Transverse colon (tissue), 4 donors: ENCODE measurements around the gene EIF4B. TPM values are rescaled to one million over a fixed set of nuclear protein-coding genes. Genes with fewer than 3 reads are reported as not detected.

Experiments
- DNase-seq: peaks from one replicate; pipeline ENCODE4 v3.0.0-alpha.2; 2019
- H3K27ac ChIP-seq, 4 donors: fragments of 200-600 bp; sonication (generic); 2 replicates each; pipeline ENCODE4 v1.5.1; 2016 to 2018; ENCODE audit warnings: inconsistent platforms in 4 of 4
- H3K27me3 ChIP-seq: fragments of 200-600 bp; sonication (generic); 2 replicates; pipeline ENCODE4 v1.5.1; 2017; ENCODE audit warnings: inconsistent platforms
- H3K36me3 ChIP-seq, 4 donors: fragments of 200-600 bp; sonication (generic); 2 replicates each; pipeline ENCODE4 v1.5.1; 2017 to 2019; ENCODE audit warnings: inconsistent platforms in 4 of 4
- H3K4me1 ChIP-seq, 4 donors: fragments of 200-600 bp; sonication (generic); 2 replicates each; pipeline ENCODE4 v1.5.1; 2017 to 2020; ENCODE audit warnings: inconsistent platforms in 4 of 4
- H3K4me3 ChIP-seq, 4 donors: fragments of 200-600 bp; sonication (generic); 1 replicate in 1 of 4; 2 replicates in 3 of 4; pipeline versions ENCODE4 v1.5.1 to v1.6.1; 2017 to 2019; ENCODE audit warnings: inconsistent platforms in 4 of 4
- H3K9me3 ChIP-seq, 2 donors: fragments of 200-600 bp; sonication (generic); 2 replicates each; pipeline ENCODE4 v1.5.1; 2017 to 2019; ENCODE audit warnings: inconsistent platforms in 2 of 2
- CTCF ChIP-seq, 5 experiments: fragments of 200-600 bp in 3 of 5; fragments of 450-650 bp in 2 of 5; sonication (generic) in 3 of 5; IDR thresholded peaks; 1 replicate in 2 of 5; 2 replicates in 3 of 5; pipeline ENCODE4 v1.5.1; 2016 to 2017; ENCODE audit warnings: antibody characterized with exemption in 5 of 5, inconsistent platforms in 3 of 5, mild to moderate bottlenecking in 2 of 5, moderate library complexity in 1 of 5
- EP300 ChIP-seq: sonication (generic); formaldehyde crosslinking; IDR thresholded peaks from one replicate; pipeline ENCODE4 v1.6.1; 2017; ENCODE audit warnings: antibody characterized with exemption, low read depth
- POLR2A ChIP-seq: fragments of 450-650 bp; IDR thresholded peaks from one replicate; pipeline ENCODE4 v1.6.1; 2016; ENCODE audit warnings: antibody characterized with exemption, mild to moderate bottlenecking, moderate library complexity
- POLR2AphosphoS5 ChIP-seq, 3 donors: sonication (generic); formaldehyde crosslinking; IDR thresholded peaks; one replicate each; pipeline ENCODE4 v1.6.1; 2016; ENCODE audit warnings: antibody characterized with exemption in 3 of 3
- WGBS, 2 donors: methylation state at CpG; one replicate each; pipeline ENCODE4 v1.1.5; 2018; ENCODE audit warnings: low coverage in 1 of 2; 5-methylcytosine and 5-hydroxymethylcytosine counted together
- in situ Hi-C, 4 donors: fragments of 200-750 bp; cut with MboI; loops; one replicate each; pipeline versions ENCODE4 v1.15.0 to v1.15.1; 2017; ENCODE audit warnings: low sequenced_read_pairs in 3 of 4, low pct_ligation_motif_present in 1 of 4, low pct_unique_long_range_greater_than_20kb in 1 of 4
- intact Hi-C: fragments of 100-400 bp; cut with DNase I; formaldehyde crosslinking; loops from one replicate; pipeline ENCODE4 v1.15.1; 2023; ENCODE audit warnings: low total_unique reads
- total RNA-seq, 4 donors: library from RNA; depleted of rRNA; stranded (reverse); fragments of >200 nt; gene quantifications; one replicate each; pipeline ENCODE4 v1.1.0, GENCODE V29; 2016

The EIF4B gene
- total RNA-seq, 4 donors from 2014 or later = 175 to 383 (median 261) TPM

- WGBS, 2 donors = 83% methylated on average over 35 of the region's 35 CpGs; no CpG with 5 or more reads in 1 of the 2 donors
- in situ Hi-C loops = loop anchor here in 2 of 4 donors (25.0 kb wide), 2 partner anchors 128 to 228 kb away; partner anchors contain the start of genes CSAD (in 1 of the 2), MYG1 (in 1 of the 2), PFDN5 (in 1 of the 2) and ZNF740 (in 1 of the 2)
- H3K36me3 ChIP-seq = no peaks in the 10 kb centered on the region
- H3K9me3 ChIP-seq = no peaks in the 10 kb centered on the region
- DNase-seq = no peak
- no peak overlapping the region for H3K27ac ChIP-seq
- H3K27me3 ChIP-seq = no peaks in the 10 kb centered on the region
- TF ChIP-seq CTCF (IDR thresholded peaks at IDR 0.05) (no peak), EP300 (no peak), POLR2AphosphoS5 (IDR thresholded peaks at IDR 0.05) (no peak), POLR2A (no peak)
- H3K4me3 ChIP-seq = no peak overlapping the region
- intact Hi-C loops = no loop called here
- peaks cover 10 to 38% (median 19%) of the 10 kb centered on the region in 4 donors for H3K4me1 ChIP-seq
Observed at GRCh38 chr12:53058674-53059433, 52.6 kb downstream of the EIF4B start.

GRCh38 chr12:53059434-53060063, 53.3 kb downstream of the EIF4B start:
- 88 to 100% methylated on average over 6 to 14 of the region's 24 CpGs for WGBS, 2 donors
- Histone ChIP-seq H3K9me3 (no peaks in the 10 kb centered on the region), H3K27me3 (no peaks in the 10 kb centered on the region), H3K36me3 (no peaks in the 10 kb centered on the region), H3K27ac (no peak overlapping the region), H3K4me1 (peaks cover 10 to 33% (median 16%) of the 10 kb centered on the region in 4 donors), H3K4me3 (no peak overlapping the region)
- DNase-seq = no peak
- intact Hi-C loops = loop anchor here (10.0 kb wide), 2 partner anchors 135 to 225 kb away; no protein-coding TSS in a partner anchor
- in situ Hi-C loops = loop anchor here in 3 of 4 donors (10.0 to 25.0 kb wide), 3 partner anchors 125 to 228 kb away; partner anchors contain the start of genes CSAD (in 2 of the 3), ZNF740 (in 2 of the 3), MYG1 (in 1 of the 3) and PFDN5 (in 1 of the 3)
- TF ChIP-seq CTCF (IDR thresholded peaks at IDR 0.05) (no peak), POLR2AphosphoS5 (IDR thresholded peaks at IDR 0.05) (no peak), EP300 (no peak), POLR2A (no peak)

GRCh38 chr12:53060064-53060720, 53.9 kb downstream of the EIF4B start:
- intact Hi-C loops = loop anchor here (10.0 kb wide), 2 partner anchors 135 to 225 kb away; no protein-coding TSS in a partner anchor
- H3K36me3 ChIP-seq = peaks cover 0 to 3% (median 0%) of the 10 kb centered on the region in 4 donors
- peaks cover 7 to 27% (median 16%) of the 10 kb centered on the region in 4 donors for H3K4me1 ChIP-seq
- TF ChIP-seq POLR2AphosphoS5 (IDR thresholded peaks at IDR 0.05) (peak in 1 of 3 donors; percentile 1), EP300 (no peak)
- no peaks in the 10 kb centered on the region for H3K27me3 ChIP-seq
- H3K4me3 ChIP-seq = no peak overlapping the region
- 76% methylated on average over 13 of the region's 17 CpGs; no CpG with 5 or more reads in 1 of the 2 donors for WGBS, 2 donors
- in situ Hi-C loops = loop anchor here in 3 of 4 donors (10.0 to 25.0 kb wide), 3 partner anchors 125 to 227 kb away; partner anchors contain the start of genes CSAD (in 2 of the 3), ZNF740 (in 2 of the 3), MYG1 (in 1 of the 3) and PFDN5 (in 1 of the 3)
- peak overlapping the region in 1 of 4 donors; percentile 36 for H3K27ac ChIP-seq
- no peaks in the 10 kb centered on the region for H3K9me3 ChIP-seq
- no peak for DNase-seq

GRCh38 chr12:53060721-53061276, 54.5 kb downstream of the EIF4B start:
- TF ChIP-seq POLR2A (no peak), EP300 (no peak), CTCF (IDR thresholded peaks at IDR 0.05) (no peak), POLR2AphosphoS5 (IDR thresholded peaks at IDR 0.05) (no peak)
- intact Hi-C loops = loop anchor here (10.0 kb wide), 2 partner anchors 134 to 224 kb away; no protein-coding TSS in a partner anchor
- peaks cover 0 to 9% (median 0%) of the 10 kb centered on the region in 4 donors for H3K36me3 ChIP-seq
- H3K4me1 ChIP-seq = peaks cover 6 to 23% (median 16%) of the 10 kb centered on the region in 4 donors
- DNase-seq = no peak
- 48% methylated on average over 16 of the region's 18 CpGs; no CpG with 5 or more reads in 1 of the 2 donors for WGBS, 2 donors
- no peak overlapping the region for H3K4me3 ChIP-seq
- in situ Hi-C loops = loop anchor here in 3 of 4 donors (10.0 to 25.0 kb wide), 3 partner anchors 124 to 227 kb away; partner anchors contain the start of genes CSAD (in 2 of the 3), ZNF740 (in 2 of the 3), MYG1 (in 1 of the 3) and PFDN5 (in 1 of the 3)
- peak overlapping the region; percentile 20 to 44 (median 28) for H3K27ac ChIP-seq
- H3K9me3 ChIP-seq = no peaks in the 10 kb centered on the region
- no peaks in the 10 kb centered on the region for H3K27me3 ChIP-seq
